Tibial nerve (tissue), 4 donors: ENCODE results near the gene GGACT.

Experiments
- EP300 ChIP-seq, 2 donors: sonication (generic); formaldehyde crosslinking; IDR thresholded peaks; one replicate each; pipeline ENCODE4 v1.6.1; 2017; ENCODE audit warnings: antibody characterized with exemption in 2 of 2, mild to moderate bottlenecking in 1 of 2
- POLR2A ChIP-seq, 2 donors: fragments of 450-650 bp; IDR thresholded peaks; one replicate each; pipeline ENCODE4 v1.6.1; 2017; ENCODE audit warnings: antibody characterized with exemption in 2 of 2, mild to moderate bottlenecking in 2 of 2, moderate library complexity in 2 of 2
- TF ChIP-seq, protein P1 (sequence below), 5 experiments: fragments of 200-600 bp in 3 of 5; fragments of 450-650 bp in 2 of 5; sonication (generic) in 3 of 5; IDR thresholded peaks; one replicate each; pipeline ENCODE4 v1.5.1; 2016 to 2019; ENCODE audit warnings: antibody characterized with exemption in 5 of 5, mild to moderate bottlenecking in 3 of 5, moderate library complexity in 2 of 5

DNA sequence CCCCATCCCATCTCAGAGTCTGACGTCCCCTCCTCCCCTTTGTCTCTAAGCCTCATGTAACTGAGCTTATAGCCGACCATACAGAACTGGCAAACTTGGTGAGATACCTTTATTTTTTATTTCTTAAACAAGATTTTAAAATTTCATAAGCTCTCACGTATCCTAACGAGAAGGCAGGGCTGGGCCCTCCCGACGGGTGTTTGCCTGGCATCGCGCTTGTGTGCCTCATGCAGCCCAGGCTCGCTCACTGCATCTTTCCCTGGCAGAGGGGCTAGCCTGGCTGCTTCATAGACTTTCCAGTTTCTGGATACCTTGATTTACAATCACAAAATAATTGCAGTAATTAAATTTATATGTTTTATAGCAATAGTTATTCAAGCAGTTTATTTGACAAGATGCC is 69.0 kb downstream of the GGACT start:
- TF ChIP-seq POLR2A (IDR thresholded peaks at IDR 0.05) (no peak), EP300 (IDR thresholded peaks at IDR 0.05) (no peak)
- TF ChIP-seq, protein P1, sequence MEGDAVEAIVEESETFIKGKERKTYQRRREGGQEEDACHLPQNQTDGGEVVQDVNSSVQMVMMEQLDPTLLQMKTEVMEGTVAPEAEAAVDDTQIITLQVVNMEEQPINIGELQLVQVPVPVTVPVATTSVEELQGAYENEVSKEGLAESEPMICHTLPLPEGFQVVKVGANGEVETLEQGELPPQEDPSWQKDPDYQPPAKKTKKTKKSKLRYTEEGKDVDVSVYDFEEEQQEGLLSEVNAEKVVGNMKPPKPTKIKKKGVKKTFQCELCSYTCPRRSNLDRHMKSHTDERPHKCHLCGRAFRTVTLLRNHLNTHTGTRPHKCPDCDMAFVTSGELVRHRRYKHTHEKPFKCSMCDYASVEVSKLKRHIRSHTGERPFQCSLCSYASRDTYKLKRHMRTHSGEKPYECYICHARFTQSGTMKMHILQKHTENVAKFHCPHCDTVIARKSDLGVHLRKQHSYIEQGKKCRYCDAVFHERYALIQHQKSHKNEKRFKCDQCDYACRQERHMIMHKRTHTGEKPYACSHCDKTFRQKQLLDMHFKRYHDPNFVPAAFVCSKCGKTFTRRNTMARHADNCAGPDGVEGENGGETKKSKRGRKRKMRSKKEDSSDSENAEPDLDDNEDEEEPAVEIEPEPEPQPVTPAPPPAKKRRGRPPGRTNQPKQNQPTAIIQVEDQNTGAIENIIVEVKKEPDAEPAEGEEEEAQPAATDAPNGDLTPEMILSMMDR (IDR thresholded peaks at IDR 0.05): no peak
